Sigmoid colon (tissue), 7 donors: ENCODE measurements around the gene UBXN1. TPM values are rescaled to one million over a fixed set of nuclear protein-coding genes. Genes with fewer than 3 reads are reported as not detected.

Experiments used
- DNase-seq: peaks from one replicate; pipeline ENCODE4 v3.0.0-alpha.2; 2019
- H3K27ac ChIP-seq, 4 donors: fragments of 200-600 bp; sonication (generic); one replicate each; pipeline ENCODE4 v1.5.1; 2016 to 2019; ENCODE audit warnings: mild to moderate bottlenecking in 1 of 4
- H3K27me3 ChIP-seq, 3 donors: fragments of 200-600 bp; sonication (generic); one replicate each; pipeline ENCODE4 v1.5.1; 2019; ENCODE audit warnings: mild to moderate bottlenecking in 1 of 3
- H3K36me3 ChIP-seq, 4 donors: fragments of 200-600 bp; sonication (generic); one replicate each; pipeline ENCODE4 v1.5.1; 2016 to 2019
- H3K4me1 ChIP-seq, 4 donors: fragments of 200-600 bp; sonication (generic); one replicate each; pipeline ENCODE4 v1.5.1; 2017 to 2019
- H3K4me3 ChIP-seq, 4 donors: fragments of 200-600 bp; sonication (generic); one replicate each; pipeline ENCODE4 v1.5.1; 2017 to 2019; ENCODE audit warnings: mild to moderate bottlenecking in 2 of 4, moderate library complexity in 1 of 4
- H3K9me3 ChIP-seq, 4 donors: fragments of 200-600 bp in 3 of 4; sonication (generic) in 3 of 4; one replicate each; pipeline versions ENCODE4 v1.5.1 to v1.6.1; 2013 to 2019
- EP300 ChIP-seq, 4 donors: sonication (generic); formaldehyde crosslinking; IDR thresholded peaks; one replicate each; pipeline ENCODE4 v1.6.1; 2017; ENCODE audit warnings: antibody characterized with exemption in 4 of 4
- POLR2A ChIP-seq, 2 donors: fragments of 450-650 bp; IDR thresholded peaks; one replicate each; pipeline ENCODE4 v1.6.1; 2016; ENCODE audit warnings: antibody characterized with exemption in 2 of 2, mild to moderate bottlenecking in 2 of 2, moderate library complexity in 2 of 2
- POLR2AphosphoS5 ChIP-seq, 4 donors: sonication (generic); formaldehyde crosslinking; IDR thresholded peaks; one replicate each; pipeline ENCODE4 v1.6.1; 2017; ENCODE audit warnings: antibody characterized with exemption in 4 of 4
- WGBS, 2 donors: extraction: QIAGEN DNeasy Blood & Tissue Kit; methylation state at CpG; one replicate each; pipeline ENCODE4 v1.1.7; 2013; 5-methylcytosine and 5-hydroxymethylcytosine counted together
- intact Hi-C: fragments of 100-400 bp; cut with DNase I; formaldehyde crosslinking; loops from one replicate; pipeline ENCODE4 v1.15.1; 2023
- polyA plus RNA-seq, 3 donors: library from polyadenylated mRNA; stranded (reverse); fragments of 200-250 nt; gene quantifications; one replicate each; pipeline ENCODE4 v1.2.3, GENCODE V29; 2013
- total RNA-seq, 4 donors: library from RNA; depleted of rRNA; stranded (reverse); fragments of >200 nt; gene quantifications; one replicate each; pipeline ENCODE4 v1.1.0, GENCODE V29; 2016
- TF ChIP-seq, protein P1 (sequence below), 4 experiments: fragments of 450-650 bp in 3 of 4; fragments of 200-600 bp in 1 of 4; IDR thresholded peaks; one replicate each; pipeline ENCODE4 v1.5.1; 2016 to 2019; ENCODE audit warnings: antibody characterized with exemption in 4 of 4, mild to moderate bottlenecking in 3 of 4, moderate library complexity in 2 of 4
- donor health status: healthy with polysubstance abuse.
- donor health status: Bipolar disorder and iron deficiency.
- donor health status: healthy.

Gene UBXN1
- total and polyA plus RNA-seq, 7 donors = 132 to 298 (median 177) TPM

DNA sequence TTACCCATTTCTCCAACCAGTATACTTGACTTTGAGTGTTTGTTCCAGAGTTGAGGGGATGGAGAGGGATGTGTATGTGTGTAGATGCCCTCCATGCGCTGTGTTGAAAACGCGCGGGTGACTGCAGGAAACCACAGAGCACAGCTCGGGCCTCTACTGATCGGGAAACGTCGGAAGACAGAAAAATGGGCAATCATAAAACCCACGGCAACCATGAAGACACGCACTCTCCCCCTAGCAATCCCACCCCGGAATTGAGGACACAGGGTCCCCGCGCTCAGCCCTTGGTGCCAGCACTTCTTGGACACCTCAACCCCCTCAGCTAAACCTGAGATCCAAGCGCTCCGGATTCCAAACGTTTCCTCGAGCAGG is 7.7 kb downstream of the UBXN1 start:
- TF ChIP-seq, protein P1, sequence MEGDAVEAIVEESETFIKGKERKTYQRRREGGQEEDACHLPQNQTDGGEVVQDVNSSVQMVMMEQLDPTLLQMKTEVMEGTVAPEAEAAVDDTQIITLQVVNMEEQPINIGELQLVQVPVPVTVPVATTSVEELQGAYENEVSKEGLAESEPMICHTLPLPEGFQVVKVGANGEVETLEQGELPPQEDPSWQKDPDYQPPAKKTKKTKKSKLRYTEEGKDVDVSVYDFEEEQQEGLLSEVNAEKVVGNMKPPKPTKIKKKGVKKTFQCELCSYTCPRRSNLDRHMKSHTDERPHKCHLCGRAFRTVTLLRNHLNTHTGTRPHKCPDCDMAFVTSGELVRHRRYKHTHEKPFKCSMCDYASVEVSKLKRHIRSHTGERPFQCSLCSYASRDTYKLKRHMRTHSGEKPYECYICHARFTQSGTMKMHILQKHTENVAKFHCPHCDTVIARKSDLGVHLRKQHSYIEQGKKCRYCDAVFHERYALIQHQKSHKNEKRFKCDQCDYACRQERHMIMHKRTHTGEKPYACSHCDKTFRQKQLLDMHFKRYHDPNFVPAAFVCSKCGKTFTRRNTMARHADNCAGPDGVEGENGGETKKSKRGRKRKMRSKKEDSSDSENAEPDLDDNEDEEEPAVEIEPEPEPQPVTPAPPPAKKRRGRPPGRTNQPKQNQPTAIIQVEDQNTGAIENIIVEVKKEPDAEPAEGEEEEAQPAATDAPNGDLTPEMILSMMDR (IDR thresholded peaks at IDR 0.05) = no peak
- TF ChIP-seq EP300 (IDR thresholded peaks at IDR 0.05) (no peak), POLR2A (IDR thresholded peaks at IDR 0.05) (no peak), POLR2AphosphoS5 (IDR thresholded peaks at IDR 0.05) (no peak)
- H3K27ac ChIP-seq = peak overlapping the region; percentile 82 to 91 (median 88)
- peaks cover 0 to 46% (median 44%) of the 10 kb centered on the region in 4 donors for H3K4me1 ChIP-seq
- no peaks in the 10 kb centered on the region for H3K9me3 ChIP-seq
- H3K27me3 ChIP-seq = no peaks in the 10 kb centered on the region
- intact Hi-C loops = no loop called here
- peak overlapping the region; percentile 57 to 87 (median 74) for H3K4me3 ChIP-seq
- peaks cover 0 to 34% (median 2%) of the 10 kb centered on the region in 4 donors for H3K36me3 ChIP-seq
- WGBS, 2 donors = 0 to 1% methylated on average over 17 of the region's 17 CpGs
- no peak for DNase-seq

DNA sequence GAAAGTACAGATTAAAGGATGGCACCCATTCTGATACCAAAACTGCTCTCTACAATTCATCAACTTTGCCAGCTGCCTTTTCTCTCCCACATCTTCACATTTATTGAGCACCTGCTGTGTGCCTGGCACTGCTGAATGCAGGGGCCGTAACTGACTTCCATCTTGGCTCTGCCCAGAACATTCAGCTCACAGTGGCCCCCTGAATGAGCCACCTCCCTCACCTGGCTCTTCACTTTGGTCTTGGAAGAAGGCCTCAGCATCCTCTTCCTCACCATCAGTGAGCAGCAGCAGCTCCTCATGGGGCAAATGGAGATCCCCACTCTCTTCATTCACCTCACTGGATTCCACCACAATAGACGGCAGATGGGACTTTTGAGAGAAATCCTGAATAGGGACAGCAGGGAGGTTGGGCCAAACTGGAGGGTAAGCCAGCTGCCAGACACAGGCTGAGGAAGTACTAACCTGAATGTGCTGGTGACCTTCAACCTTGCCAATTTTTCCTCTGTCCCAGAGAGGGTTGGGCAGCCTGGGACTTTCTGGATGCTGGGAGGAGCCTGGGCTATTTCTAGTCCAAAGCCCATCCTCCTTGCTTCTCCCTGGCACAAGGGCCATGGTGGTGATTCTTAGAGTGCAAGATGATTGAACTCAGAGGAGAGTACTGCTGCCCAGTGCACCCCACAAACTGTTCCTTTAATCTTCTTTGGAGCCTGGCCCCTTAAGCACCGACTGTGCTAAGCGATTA is 9.3 kb downstream of the UBXN1 start:
- Histone ChIP-seq H3K27me3 (no peaks in the 10 kb centered on the region), H3K27ac (no peak overlapping the region), H3K36me3 (peaks cover 0 to 22% (median 0%) of the 10 kb centered on the region in 4 donors), H3K4me1 (peaks cover 0 to 52% (median 49%) of the 10 kb centered on the region in 4 donors), H3K9me3 (no peaks in the 10 kb centered on the region), H3K4me3 (no peak overlapping the region)
- WGBS, 2 donors = 54 to 77% methylated on average over 4 of the region's 4 CpGs
- TF ChIP-seq, protein P1 (IDR thresholded peaks at IDR 0.05) = no peak
- TF ChIP-seq EP300 (IDR thresholded peaks at IDR 0.05) (no peak), POLR2A (IDR thresholded peaks at IDR 0.05) (no peak), POLR2AphosphoS5 (IDR thresholded peaks at IDR 0.05) (no peak)
- DNase-seq = no peak
- intact Hi-C loops = loop anchor here (5.0 kb wide), 2 partner anchors 38 to 57 kb away; partner anchors contain the start of genes BSCL2, EML3, GNG3 and ROM1

- Histone ChIP-seq H3K4me3 (no peak overlapping the region), H3K27ac (peak overlapping the region in 2 of 4 donors; percentile 39 to 97), H3K27me3 (no peaks in the 10 kb centered on the region), H3K36me3 (peaks cover 0 to 22% (median 7%) of the 10 kb centered on the region in 4 donors), H3K4me1 (peaks cover 0 to 53% (median 48%) of the 10 kb centered on the region in 4 donors), H3K9me3 (no peaks in the 10 kb centered on the region)
- WGBS, 2 donors = 72 to 80% methylated on average over 2 of the region's 2 CpGs
- no peak for TF ChIP-seq EP300 (IDR thresholded peaks at IDR 0.05)
- TF ChIP-seq, protein P1 (IDR thresholded peaks at IDR 0.05) = no peak
- TF ChIP-seq POLR2A (IDR thresholded peaks at IDR 0.05) = no peak
- TF ChIP-seq POLR2AphosphoS5 (IDR thresholded peaks at IDR 0.05) = no peak
- no peak for DNase-seq
- intact Hi-C loops = loop anchor here (5.0 kb wide), 2 partner anchors 40 to 55 kb away; partner anchors contain the start of genes BSCL2, EML3, GNG3 and ROM1
These were observed 11.4 kb downstream of the UBXN1 start for GRCh38 chr11:62667460-62667859.

- TF ChIP-seq, protein P1 (IDR thresholded peaks at IDR 0.05) = no peak
- TF ChIP-seq POLR2A (IDR thresholded peaks at IDR 0.05) = no peak
- TF ChIP-seq POLR2AphosphoS5 (IDR thresholded peaks at IDR 0.05) = no peak
- no peak for TF ChIP-seq EP300 (IDR thresholded peaks at IDR 0.05)
- H3K4me1 ChIP-seq = peaks cover 0 to 50% (median 44%) of the 10 kb centered on the region in 4 donors
These were observed 12.5 kb downstream of the UBXN1 start for GRCh38 chr11:62666259-62666926.

More at GRCh38 chr11:62666259-62666926, 12.5 kb downstream of the UBXN1 start:
- no peaks in the 10 kb centered on the region for H3K9me3 ChIP-seq
- 27 to 56% methylated on average over 16 of the region's 16 CpGs for WGBS, 2 donors
- peaks cover 0 to 28% (median 8%) of the 10 kb centered on the region in 4 donors for H3K36me3 ChIP-seq
- peak overlapping the region; percentile 91 to 97 (median 94) for H3K27ac ChIP-seq
- peak overlapping the region; percentile 74 to 89 (median 86) for H3K4me3 ChIP-seq
- DNase-seq = no peak
- intact Hi-C loops = loop anchor here (5.0 kb wide), 2 partner anchors 41 to 54 kb away; partner anchors contain the start of genes BSCL2, EML3, GNG3 and ROM1
- no peaks in the 10 kb centered on the region for H3K27me3 ChIP-seq
